HepG2 (cell line): ENCODE results near the gene AHSG. TPM values are rescaled to one million over a fixed set of nuclear protein-coding genes. Genes with fewer than 3 reads are reported as not detected.
A peak's percentile ranks its signal among the peaks of the same experiment; 100 is the strongest.

Experiments
- KLF11 ChIP-seq: IDR thresholded peaks from 2 replicates; pipeline ENCODE4 v1.6.1; 2016; ENCODE audit warnings: missing compliant biosample characterization
- MEIS2 ChIP-seq: sonication (generic); formaldehyde crosslinking; IDR thresholded peaks from 2 replicates; pipeline ENCODE4 v1.9.0; 2021; ENCODE audit warnings: mild to moderate bottlenecking, missing genetic modification reagents
- MTA3 ChIP-seq: sonication (generic); formaldehyde crosslinking; IDR thresholded peaks from 2 replicates; pipeline ENCODE4 v1.4.0; 2020; ENCODE audit warnings: missing genetic modification reagents
- MYNN ChIP-seq: sonication (generic); formaldehyde crosslinking; IDR thresholded peaks from 2 replicates; pipeline ENCODE4 v1.4.0; 2020; ENCODE audit warnings: mild to moderate bottlenecking, low read depth, missing genetic modification reagents
- POLR2G ChIP-seq: fragments of 200-400 bp; formaldehyde crosslinking; IDR thresholded peaks from 2 replicates; pipeline ENCODE4 v1.6.1; 2018; ENCODE audit warnings: mild to moderate bottlenecking, low read depth, low read length, moderate library complexity
- RBAK ChIP-seq: sonication (generic); formaldehyde crosslinking; IDR thresholded peaks from 2 replicates; pipeline ENCODE4 v1.5.1; 2020; ENCODE audit warnings: mild to moderate bottlenecking, missing genetic modification reagents
- RFX5 ChIP-seq: IDR thresholded peaks from 2 replicates; pipeline ENCODE4 v1.6.1; 2011; ENCODE audit warnings: low read depth, low read length, improper control_type of control experiment
- SMARCC2 ChIP-seq: fragments of 450-650 bp; IDR thresholded peaks from 2 replicates; pipeline ENCODE4 v1.6.1; 2017; ENCODE audit warnings: antibody characterized with exemption, mild to moderate bottlenecking
- SSRP1 ChIP-seq: IDR thresholded peaks from 2 replicates; pipeline ENCODE4 v1.6.1; 2016; ENCODE audit warnings: control low read depth
- ZNF143 ChIP-seq: sonication (generic); formaldehyde crosslinking; IDR thresholded peaks from 2 replicates; pipeline ENCODE4 v1.4.0; 2020; ENCODE audit warnings: missing genetic modification reagents
- ZNF253 ChIP-seq: sonication (generic); formaldehyde crosslinking; IDR thresholded peaks from 2 replicates; pipeline ENCODE4 v1.8.0; 2022; ENCODE audit warnings: mild to moderate bottlenecking, missing genetic modification reagents, borderline replicate concordance
- ZNF572 ChIP-seq: sonication (generic); formaldehyde crosslinking; IDR thresholded peaks from 2 replicates; pipeline ENCODE4 v1.5.1; 2020; ENCODE audit warnings: mild to moderate bottlenecking, missing genetic modification reagents
- ZNF792 ChIP-seq: IDR thresholded peaks from 2 replicates; pipeline ENCODE4 v1.6.1; 2016
- polyA plus RNA-seq, 8 experiments: library from polyadenylated mRNA; depleted of rRNA in 3 of 8; stranded (reverse) in 7 of 8; unstranded in 1 of 8; fragments of >200 nt; fragmentation: Illumina TruSeq in 4 of 8; extraction: Trizol in 4 of 8; gene quantifications; 2 replicates each; pipeline versions ENCODE4 v1.2.1 to v1.2.3, GENCODE V29; 2011 to 2016; ENCODE audit warnings: low read depth in 4 of 8, missing spikeins in 1 of 8, mixed read lengths in 1 of 8; ENCODE audit not compliant: insufficient read depth in 1 of 8
- total RNA-seq, 5 experiments: library from RNA; depleted of rRNA; stranded (reverse); fragments of >200 nt; fragmentation: Illumina TruSeq; extraction: Trizol; gene quantifications; 2 replicates each; pipeline ENCODE4 v1.2.3, GENCODE V29; 2016; ENCODE audit warnings: low read depth in 1 of 5
- TF ChIP-seq, protein P1 (sequence below): sonication (generic); formaldehyde crosslinking; IDR thresholded peaks from 2 replicates; pipeline ENCODE4 v1.4.0; 2020; ENCODE audit warnings: mild to moderate bottlenecking, missing genetic modification reagents
- TF ChIP-seq, protein P2 (sequence below): sonication (generic); formaldehyde crosslinking; IDR thresholded peaks from 2 replicates; pipeline ENCODE4 v1.8.1; 2023; ENCODE audit warnings: missing genetic modification reagents, mild to moderate bottlenecking, borderline replicate concordance
- TF ChIP-seq, protein P3 (sequence below): sonication (generic); formaldehyde crosslinking; IDR thresholded peaks from 2 replicates; pipeline ENCODE4 v1.4.0; 2020; ENCODE audit warnings: missing genetic modification reagents

AHSG gene
- total and polyA plus RNA-seq, 2 of the 13 experiments (the other 11 are each of a cell fraction or from before 2014, with no cell fraction given), result 2,043 to 19,152 TPM

DNA sequence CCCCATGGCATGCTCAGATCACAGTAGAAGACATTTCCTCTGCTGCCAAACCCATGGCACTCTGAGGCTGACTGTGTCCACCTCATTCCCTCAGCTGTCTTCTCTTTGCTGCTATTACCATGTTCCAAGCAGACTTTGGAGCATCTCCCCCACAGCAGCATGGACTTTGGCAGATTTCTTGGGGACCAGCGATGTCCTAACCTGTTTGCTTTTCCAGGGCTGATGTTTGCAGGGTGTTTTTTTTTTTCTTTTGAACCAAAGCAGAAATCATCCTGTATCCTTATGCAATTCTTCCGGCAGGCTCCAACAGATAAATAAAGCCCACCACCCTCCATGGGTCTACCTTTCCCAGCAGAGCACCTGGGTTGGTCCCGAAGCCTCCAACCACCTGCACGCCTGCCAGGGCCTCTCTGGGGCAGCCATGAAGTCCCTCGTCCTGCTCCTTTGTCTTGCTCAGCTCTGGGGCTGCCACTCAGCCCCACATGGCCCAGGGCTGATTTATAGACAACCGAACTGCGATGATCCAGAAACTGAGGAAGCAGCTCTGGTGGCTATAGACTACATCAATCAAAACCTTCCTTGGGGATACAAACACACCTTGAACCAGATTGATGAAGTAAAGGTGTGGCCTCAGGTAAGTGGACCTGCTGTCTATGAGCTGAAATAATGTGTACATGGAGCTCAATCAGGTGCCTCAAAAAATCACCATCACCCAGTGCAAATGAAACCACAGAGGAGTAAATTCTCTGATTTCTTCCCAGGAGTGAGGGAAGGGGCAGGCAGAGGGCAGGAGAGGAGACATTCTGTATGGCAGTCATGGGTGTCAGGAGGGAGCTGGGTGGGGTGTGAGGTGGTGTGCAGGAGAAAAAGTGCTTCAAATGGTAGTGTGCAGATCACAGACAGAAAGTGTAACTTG is at the start of gene AHSG (continued):
- TF ChIP-seq, protein P1, sequence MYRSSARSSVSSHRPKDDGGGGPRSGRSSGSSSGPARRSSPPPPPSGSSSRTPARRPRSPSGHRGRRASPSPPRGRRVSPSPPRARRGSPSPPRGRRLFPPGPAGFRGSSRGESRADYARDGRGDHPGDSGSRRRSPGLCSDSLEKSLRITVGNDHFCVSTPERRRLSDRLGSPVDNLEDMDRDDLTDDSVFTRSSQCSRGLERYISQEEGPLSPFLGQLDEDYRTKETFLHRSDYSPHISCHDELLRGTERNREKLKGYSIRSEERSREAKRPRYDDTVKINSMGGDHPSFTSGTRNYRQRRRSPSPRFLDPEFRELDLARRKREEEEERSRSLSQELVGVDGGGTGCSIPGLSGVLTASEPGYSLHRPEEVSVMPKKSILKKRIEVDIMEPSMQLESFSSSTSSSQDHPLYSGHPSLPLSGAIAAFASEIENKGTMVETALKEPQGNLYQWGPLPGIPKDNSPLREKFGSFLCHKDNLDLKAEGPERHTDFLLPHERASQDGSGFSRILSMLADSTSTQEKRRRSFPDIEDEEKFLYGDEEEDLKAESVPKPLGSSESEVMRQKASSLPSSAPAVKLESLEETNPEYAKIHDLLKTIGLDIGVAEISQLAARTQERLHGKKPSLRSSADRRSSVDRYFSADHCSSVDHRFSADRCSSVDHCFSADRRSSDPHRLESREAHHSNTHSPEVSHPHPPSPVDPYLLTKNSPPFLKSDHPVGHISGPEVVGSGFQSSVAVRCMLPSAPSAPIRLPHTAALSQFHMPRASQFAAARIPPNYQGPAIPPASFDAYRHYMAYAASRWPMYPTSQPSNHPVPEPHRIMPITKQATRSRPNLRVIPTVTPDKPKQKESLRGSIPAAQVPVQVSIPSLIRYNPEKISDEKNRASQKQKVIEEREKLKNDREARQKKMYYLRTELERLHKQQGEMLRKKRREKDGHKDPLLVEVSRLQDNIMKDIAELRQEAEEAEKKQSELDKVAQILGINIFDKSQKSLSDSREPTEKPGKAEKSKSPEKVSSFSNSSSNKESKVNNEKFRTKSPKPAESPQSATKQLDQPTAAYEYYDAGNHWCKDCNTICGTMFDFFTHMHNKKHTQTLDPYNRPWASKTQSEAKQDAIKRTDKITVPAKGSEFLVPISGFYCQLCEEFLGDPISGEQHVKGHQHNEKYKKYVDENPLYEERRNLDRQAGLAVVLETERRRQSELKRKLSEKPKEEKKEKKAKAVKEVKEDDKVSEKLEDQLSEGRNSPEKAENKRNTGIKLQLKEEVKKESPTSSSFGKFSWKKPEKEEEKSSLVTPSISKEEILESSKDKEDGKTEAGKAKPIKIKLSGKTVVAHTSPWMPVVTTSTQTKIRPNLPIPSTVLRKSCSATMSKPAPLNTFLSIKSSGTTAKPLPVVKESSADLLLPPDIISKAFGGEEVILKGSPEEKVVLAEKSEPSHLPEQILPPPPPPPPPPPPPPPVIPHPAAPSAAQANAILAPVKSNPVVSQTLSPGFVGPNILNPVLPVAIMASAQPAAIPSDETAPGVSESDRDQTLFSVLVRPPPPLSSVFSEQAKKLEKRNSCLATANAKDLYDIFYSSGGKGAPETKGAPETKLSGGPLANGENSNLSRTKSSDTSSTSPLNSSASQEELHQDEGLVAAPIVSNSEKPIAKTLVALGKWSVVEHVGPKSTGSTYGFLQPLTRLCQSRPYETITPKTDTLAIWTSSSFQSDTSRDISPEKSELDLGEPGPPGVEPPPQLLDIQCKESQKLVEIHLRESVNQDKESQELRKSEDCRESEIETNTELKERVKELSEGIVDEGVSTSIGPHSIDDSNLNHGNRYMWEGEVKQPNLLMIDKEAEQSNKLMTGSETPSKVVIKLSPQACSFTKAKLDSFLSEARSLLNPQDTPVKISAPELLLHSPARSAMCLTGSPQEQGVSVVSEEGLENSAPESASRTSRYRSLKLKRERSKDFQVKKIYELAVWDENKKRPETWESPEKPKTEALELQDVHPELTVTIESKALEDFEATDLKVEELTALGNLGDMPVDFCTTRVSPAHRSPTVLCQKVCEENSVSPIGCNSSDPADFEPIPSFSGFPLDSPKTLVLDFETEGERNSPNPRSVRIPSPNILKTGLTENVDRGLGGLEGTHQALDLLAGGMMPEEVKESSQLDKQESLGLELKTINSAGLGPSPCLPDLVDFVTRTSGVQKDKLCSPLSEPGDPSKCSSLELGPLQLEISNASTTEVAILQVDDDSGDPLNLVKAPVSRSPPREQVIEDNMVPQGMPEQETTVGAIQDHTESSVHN (CRISPR knock-in tag), result peak; percentile 80
- TF ChIP-seq RFX5 (no peak), ZNF572 (CRISPR knock-in tag) (no peak), MTA3 (CRISPR knock-in tag) (no peak), SMARCC2 (0 out of 2 replicates have a peak, but pooled peaks have one; percentile 32), SSRP1 (peak; percentile 99), MYNN (CRISPR knock-in tag) (no peak), RBAK (CRISPR knock-in tag) (peak; percentile 63; the same call in 1 of the 2 replicates), KLF11 (peak; percentile 46; the same call in 1 of the 2 replicates), MEIS2 (CRISPR knock-in tag) (peak; percentile 95), POLR2G (peak; percentile 98), ZNF253 (CRISPR knock-in tag) (peak; percentile 16), ZNF792 (CRISPR knock-in tag) (peak; percentile 66; the same call in 1 of the 2 replicates), ZNF143 (0 out of 2 replicates have a peak, but pooled peaks have one; percentile 41)
- TF ChIP-seq, protein P2, sequence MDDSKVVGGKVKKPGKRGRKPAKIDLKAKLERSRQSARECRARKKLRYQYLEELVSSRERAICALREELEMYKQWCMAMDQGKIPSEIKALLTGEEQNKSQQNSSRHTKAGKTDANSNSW, result no peak
- TF ChIP-seq, protein P3, sequence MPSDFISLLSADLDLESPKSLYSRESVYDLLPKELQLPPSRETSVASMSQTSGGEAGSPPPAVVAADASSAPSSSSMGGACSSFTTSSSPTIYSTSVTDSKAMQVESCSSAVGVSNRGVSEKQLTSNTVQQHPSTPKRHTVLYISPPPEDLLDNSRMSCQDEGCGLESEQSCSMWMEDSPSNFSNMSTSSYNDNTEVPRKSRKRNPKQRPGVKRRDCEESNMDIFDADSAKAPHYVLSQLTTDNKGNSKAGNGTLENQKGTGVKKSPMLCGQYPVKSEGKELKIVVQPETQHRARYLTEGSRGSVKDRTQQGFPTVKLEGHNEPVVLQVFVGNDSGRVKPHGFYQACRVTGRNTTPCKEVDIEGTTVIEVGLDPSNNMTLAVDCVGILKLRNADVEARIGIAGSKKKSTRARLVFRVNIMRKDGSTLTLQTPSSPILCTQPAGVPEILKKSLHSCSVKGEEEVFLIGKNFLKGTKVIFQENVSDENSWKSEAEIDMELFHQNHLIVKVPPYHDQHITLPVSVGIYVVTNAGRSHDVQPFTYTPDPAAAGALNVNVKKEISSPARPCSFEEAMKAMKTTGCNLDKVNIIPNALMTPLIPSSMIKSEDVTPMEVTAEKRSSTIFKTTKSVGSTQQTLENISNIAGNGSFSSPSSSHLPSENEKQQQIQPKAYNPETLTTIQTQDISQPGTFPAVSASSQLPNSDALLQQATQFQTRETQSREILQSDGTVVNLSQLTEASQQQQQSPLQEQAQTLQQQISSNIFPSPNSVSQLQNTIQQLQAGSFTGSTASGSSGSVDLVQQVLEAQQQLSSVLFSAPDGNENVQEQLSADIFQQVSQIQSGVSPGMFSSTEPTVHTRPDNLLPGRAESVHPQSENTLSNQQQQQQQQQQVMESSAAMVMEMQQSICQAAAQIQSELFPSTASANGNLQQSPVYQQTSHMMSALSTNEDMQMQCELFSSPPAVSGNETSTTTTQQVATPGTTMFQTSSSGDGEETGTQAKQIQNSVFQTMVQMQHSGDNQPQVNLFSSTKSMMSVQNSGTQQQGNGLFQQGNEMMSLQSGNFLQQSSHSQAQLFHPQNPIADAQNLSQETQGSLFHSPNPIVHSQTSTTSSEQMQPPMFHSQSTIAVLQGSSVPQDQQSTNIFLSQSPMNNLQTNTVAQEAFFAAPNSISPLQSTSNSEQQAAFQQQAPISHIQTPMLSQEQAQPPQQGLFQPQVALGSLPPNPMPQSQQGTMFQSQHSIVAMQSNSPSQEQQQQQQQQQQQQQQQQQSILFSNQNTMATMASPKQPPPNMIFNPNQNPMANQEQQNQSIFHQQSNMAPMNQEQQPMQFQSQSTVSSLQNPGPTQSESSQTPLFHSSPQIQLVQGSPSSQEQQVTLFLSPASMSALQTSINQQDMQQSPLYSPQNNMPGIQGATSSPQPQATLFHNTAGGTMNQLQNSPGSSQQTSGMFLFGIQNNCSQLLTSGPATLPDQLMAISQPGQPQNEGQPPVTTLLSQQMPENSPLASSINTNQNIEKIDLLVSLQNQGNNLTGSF (CRISPR knock-in tag), result peak; percentile 50; the same call in 1 of the 2 replicates
